Measurements from ENCODE around the gene PSMD8.

The PSMD8 gene

DNA sequence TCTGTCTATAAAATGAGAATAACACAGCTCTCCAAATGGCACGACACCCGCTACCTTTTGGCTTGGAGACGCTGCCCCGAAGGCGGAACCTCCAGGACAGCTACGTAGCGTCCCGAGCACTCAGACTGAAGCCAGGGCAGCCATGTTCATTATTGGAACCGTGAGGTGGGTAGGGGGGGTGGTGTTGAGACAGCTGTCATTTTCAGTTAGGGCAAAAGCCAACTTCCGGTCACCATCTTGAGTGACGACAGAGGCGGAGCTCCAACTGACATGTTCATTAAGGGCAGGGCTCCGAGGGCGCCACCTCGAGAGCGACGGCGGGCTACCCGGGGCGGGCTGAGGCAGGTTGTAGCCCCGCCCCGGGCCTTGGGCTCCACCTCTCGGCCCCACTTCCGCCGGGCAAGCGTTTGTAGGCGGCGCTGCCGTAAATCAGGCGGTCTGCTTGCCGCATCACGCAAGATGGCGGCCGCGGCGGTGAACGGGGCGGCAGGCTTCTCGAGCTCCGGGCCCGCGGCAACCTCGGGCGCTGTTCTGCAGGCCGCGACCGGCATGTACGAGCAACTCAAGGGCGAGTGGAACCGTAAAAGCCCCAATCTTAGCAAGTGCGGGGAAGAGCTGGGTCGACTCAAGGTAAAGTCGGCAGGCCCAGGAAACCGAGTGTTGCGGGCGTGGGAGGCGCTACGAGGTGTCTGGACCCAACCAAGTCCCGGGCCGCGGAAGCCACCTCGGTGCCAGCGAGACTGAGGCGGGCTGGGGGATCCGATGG is at the start of gene PSMD8:
Gene PSMD8, plus strand, starts transcription at position 240 of the 766 bp plus-strand sequence. Its CDS starts 31 bp downstream, at position 271.
- in situ Hi-C loops (cut with MboI; ENCODE audit: low sequenced_read_pairs) = no loop called here

- in situ Hi-C loops (cut with MboI; ENCODE audit: low sequenced_read_pairs) = loop anchor here (25.0 kb wide), 1 partner anchor 414 kb away; the partner anchor contains the start of genes SIPA1L3 and WDR87
Observed at GRCh38 chr19:38326591-38326990, 47.8 kb upstream of the PSMD8 start.

GRCh38 chr19:38329651-38330050 is 44.7 kb upstream of the PSMD8 start:
- in situ Hi-C loops (cut with MboI; ENCODE audit: low sequenced_read_pairs) = loop anchor here (5.0 to 25.0 kb wide), 2 partner anchors 82 to 417 kb away; partner anchors contain the start of genes SIPA1L3 and WDR87

- in situ Hi-C loops (cut with MboI; ENCODE audit: low sequenced_read_pairs) = loop anchor here (5.0 to 25.0 kb wide), 2 partner anchors 84 to 419 kb away; partner anchors contain the start of genes SIPA1L3 and WDR87
Observed at GRCh38 chr19:38331728-38332127, 42.6 kb upstream of the PSMD8 start.

- in situ Hi-C loops (cut with MboI; ENCODE audit: low sequenced_read_pairs) = loop anchor here (5.0 to 25.0 kb wide), 2 partner anchors 86 to 421 kb away; partner anchors contain the start of genes SIPA1L3 and WDR87
Observed at GRCh38 chr19:38333245-38333644, 41.1 kb upstream of the PSMD8 start.

- in situ Hi-C loops (cut with MboI; ENCODE audit: low sequenced_read_pairs) = loop anchor here (25.0 kb wide), 1 partner anchor 424 kb away; the partner anchor contains the start of genes SIPA1L3 and WDR87
Observed at GRCh38 chr19:38335949-38336637, 38.3 kb upstream of the PSMD8 start.

DNA sequence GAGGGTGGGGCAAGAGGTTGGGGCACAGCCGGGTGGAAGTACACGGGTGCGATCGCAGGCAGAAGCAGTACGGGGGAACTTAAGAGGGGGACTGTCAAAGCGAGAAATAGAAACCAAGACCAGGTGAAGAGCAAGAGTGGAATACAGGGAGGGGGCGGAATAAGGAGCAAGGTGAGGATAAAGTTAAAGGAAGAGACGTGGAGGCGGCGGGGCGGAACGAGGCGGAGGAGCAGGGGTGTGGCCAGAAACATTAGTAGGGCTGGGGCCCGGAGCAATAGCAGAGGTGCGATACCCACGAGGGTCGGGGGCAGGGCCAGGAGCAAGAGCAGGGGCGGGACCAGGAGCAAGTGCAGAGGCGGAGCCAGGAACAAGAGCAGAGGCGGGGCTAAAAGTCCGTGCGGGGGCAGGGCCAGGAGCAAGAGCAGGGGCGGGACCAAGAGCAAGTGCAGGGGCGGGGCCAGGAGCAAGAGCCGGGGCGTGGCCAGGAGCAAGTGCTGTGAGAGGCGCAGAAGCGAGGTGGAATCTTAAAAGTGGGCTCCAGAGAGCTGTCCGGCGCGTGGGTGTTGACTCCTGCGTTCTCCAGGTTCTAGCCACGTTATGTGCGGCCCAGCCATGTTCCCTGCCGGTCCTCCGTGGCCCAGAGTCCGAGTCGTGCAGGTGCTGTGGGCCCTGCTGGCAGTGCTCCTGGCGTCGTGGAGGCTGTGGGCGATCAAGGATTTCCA is 37.6 kb upstream of the PSMD8 start:
- in situ Hi-C loops (cut with MboI; ENCODE audit: low sequenced_read_pairs) = loop anchor here (25.0 kb wide), 1 partner anchor 424 kb away; the partner anchor contains the start of genes SIPA1L3 and WDR87

DNA sequence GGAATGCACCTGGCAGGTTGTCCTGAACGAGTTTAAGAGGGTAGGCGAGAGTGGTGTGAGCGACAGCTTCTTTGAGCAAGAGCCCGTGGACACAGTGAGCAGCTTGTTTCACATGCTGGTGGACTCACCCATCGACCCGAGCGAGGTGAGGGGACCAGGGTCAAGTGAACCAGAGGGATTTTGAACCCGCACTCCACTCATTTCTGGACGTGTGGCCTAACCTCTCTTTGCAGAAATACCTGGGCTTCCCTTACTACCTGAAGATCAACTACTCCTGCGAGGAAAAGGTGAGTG is 37.1 kb upstream of the PSMD8 start:
- in situ Hi-C loops (cut with MboI; ENCODE audit: low sequenced_read_pairs) = loop anchor here (25.0 kb wide), 1 partner anchor 425 kb away; the partner anchor contains the start of genes SIPA1L3 and WDR87

- in situ Hi-C loops (cut with MboI; ENCODE audit: low sequenced_read_pairs) = loop anchor here (25.0 kb wide), 1 partner anchor 427 kb away; the partner anchor contains the start of genes SIPA1L3 and WDR87
Observed at GRCh38 chr19:38339011-38339410, 35.4 kb upstream of the PSMD8 start.

DNA sequence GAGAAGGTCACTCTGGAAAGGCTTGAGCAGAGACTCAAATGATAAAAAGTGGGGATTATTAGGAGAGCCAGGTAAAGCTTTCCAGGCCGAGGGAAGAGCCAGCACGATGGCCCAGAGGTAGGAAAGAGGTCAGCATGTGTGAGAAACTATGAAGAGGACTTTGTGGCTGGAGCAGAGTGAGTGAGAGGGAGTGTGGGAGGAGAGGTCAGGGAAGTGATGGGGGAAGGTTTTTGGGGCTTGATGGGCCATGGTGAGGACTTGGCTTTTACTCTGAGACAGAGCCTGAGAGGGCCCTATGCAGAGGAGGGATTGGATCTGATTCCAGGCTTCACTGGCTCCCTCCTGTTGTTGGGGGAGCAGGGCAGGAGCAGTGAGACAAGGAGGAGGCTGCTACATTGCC is 33.4 kb upstream of the PSMD8 start:
- in situ Hi-C loops (cut with MboI; ENCODE audit: low sequenced_read_pairs) = loop anchor here (25.0 kb wide), 1 partner anchor 429 kb away; the partner anchor contains the start of genes SIPA1L3 and WDR87

- in situ Hi-C loops (cut with MboI; ENCODE audit: low sequenced_read_pairs) = loop anchor here (25.0 kb wide), 1 partner anchor 435 kb away; the partner anchor contains the start of genes SIPA1L3 and WDR87
Observed at GRCh38 chr19:38346837-38347236, 27.5 kb upstream of the PSMD8 start.

DNA sequence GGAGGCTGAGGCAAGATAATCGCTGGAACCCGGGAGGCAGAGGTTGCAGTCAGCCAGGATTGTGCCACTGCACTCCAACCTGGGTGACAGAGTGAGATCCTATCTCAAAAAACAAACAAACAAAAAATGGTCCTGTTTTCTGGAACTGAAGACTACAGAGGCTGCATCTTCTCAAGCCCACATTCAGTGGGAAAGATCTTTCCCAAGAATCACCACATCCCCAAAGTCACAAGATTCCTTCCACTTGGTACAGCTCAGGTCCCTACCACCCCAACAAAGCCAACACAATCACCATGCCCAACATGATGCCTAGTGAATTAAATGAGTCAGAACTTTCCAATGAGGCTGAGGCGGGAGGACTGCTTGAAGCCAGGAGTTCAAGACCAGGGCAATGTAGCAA is 23.5 kb upstream of the PSMD8 start:
- in situ Hi-C loops (cut with MboI; ENCODE audit: low sequenced_read_pairs) = no loop called here

DNA sequence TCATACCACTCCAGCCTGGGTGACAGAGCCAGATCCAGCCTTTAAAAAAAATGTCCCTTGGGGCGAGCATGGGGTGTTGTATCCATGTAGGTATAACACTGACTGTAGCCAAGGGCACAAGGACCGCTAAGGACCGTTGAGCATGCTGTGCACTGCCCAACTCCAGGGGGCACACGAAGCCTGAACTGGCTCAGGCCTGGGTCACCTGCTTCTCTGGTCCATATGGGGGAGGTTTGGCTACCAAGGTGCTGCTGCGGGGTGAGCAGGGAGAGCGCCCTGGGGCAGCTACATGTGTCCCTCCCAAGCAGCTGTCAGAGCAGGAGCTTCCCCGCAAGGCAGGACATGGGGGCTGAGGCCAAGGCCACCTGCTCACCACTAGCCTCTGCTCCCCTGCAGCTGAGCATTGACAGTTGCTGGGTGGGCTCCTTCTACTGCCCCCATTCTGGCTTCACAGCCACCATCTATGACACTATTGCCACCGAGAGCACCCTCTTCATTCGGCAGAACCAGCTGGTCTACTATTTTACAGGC is 22.4 kb upstream of the PSMD8 start:
- in situ Hi-C loops (cut with MboI; ENCODE audit: low sequenced_read_pairs) = no loop called here

GRCh38 chr19:38352611-38353010 is 21.8 kb upstream of the PSMD8 start:
- in situ Hi-C loops (cut with MboI; ENCODE audit: low sequenced_read_pairs) = no loop called here

GRCh38 chr19:38355728-38356725 is 18.3 kb upstream of the PSMD8 start:
- in situ Hi-C loops (cut with MboI; ENCODE audit: low sequenced_read_pairs) = no loop called here

GRCh38 chr19:38358071-38358470 is 16.3 kb upstream of the PSMD8 start:
- in situ Hi-C loops (cut with MboI; ENCODE audit: low sequenced_read_pairs) = no loop called here

GRCh38 chr19:38359242-38360021 is 14.9 kb upstream of the PSMD8 start:
- in situ Hi-C loops (cut with MboI; ENCODE audit: low sequenced_read_pairs) = no loop called here

GRCh38 chr19:38360351-38360750 is 14.0 kb upstream of the PSMD8 start:
- in situ Hi-C loops (cut with MboI; ENCODE audit: low sequenced_read_pairs) = no loop called here

Data from HL-60/S4 treated with retinoic acid at 250 ng/mL for 4 days and 3 days (cell line).